ENCODE measurements around the gene SOX14.

Gene SOX14

GRCh38 chr3:137768361-137769321 is 4.5 kb downstream of the SOX14 start:
- DNase-seq, result no peak

- no peak for DNase-seq
These were observed 5.4 kb downstream of the SOX14 start for GRCh38 chr3:137769322-137770065.

- DNase-seq, result no peak
These were observed 6.1 kb downstream of the SOX14 start for GRCh38 chr3:137770066-137770834.

GRCh38 chr3:137770835-137771399 is 6.8 kb downstream of the SOX14 start:
- no peak for DNase-seq

- no peak for DNase-seq
These were observed 7.5 kb downstream of the SOX14 start for GRCh38 chr3:137771401-137772213.

GRCh38 chr3:137772214-137772955 is 8.3 kb downstream of the SOX14 start:
- no peak for DNase-seq

DNA sequence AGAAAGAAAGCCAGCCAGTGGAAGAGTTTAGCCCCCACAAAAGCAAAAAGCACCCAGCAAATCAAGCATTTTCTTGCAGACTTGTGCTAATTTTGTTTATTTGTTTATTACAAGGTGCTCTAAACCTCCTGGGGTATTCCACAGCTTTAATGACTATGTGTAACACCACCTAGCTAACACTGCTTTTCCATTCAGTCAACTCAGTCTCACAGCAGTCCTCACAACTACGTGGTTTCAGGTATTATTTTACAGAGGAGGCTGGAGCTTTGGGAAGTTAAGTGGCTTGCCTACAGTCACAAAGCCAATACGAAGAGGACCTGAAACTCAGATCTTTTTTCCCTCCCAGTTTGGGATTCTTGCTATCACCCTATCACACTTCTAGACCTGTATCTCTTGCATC is 14.8 kb downstream of the SOX14 start:
- no peak for DNase-seq

DNA sequence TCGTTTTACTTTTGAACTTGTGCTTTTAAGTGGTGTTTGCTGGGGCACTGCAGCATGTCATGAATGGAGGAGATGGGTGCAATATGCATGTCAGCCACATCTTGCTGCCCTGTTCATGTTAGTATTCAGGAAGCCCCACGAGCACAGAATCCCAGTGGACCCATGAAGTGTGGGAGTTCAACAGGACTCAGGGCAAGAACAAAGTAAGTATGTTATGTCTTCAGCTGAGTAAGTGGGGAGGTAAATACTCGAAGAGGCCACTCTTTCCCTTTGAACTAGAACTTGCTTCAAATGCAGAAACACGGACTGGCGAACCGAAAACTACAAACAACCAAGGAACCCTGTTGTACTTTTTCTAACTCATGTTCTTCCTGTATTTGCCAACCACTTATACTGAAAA is 23.4 kb downstream of the SOX14 start:
- no peak for DNase-seq

DNA sequence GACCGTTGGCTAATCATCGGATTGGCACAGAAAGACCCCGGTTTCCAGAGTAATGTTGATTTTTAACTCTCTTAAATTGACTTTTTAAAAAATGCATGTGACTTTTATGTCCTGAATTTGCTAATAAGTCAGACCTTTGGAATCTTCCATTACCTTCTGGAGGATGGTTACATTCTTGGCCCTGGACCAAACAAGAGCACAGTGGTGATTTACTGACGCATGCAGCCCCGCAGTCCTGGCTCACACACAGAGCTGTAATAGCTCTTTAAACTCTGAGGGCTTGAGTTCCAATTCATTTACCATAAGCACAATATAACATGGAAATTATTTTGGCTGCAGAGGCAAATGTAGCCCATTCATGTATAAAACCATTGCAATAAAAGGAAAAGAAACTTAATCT is 25.1 kb downstream of the SOX14 start:
- DNase-seq, result no peak

- DNase-seq, result no peak
These were observed 28.6 kb downstream of the SOX14 start for GRCh38 chr3:137792626-137793271.

- DNase-seq, result no peak
These were observed 32.9 kb downstream of the SOX14 start for GRCh38 chr3:137796993-137797392.

GRCh38 chr3:137803215-137803614 is 39.1 kb downstream of the SOX14 start:
- no peak for DNase-seq

GRCh38 chr3:137807998-137808397 is 43.9 kb downstream of the SOX14 start:
- no peak for DNase-seq

DNA sequence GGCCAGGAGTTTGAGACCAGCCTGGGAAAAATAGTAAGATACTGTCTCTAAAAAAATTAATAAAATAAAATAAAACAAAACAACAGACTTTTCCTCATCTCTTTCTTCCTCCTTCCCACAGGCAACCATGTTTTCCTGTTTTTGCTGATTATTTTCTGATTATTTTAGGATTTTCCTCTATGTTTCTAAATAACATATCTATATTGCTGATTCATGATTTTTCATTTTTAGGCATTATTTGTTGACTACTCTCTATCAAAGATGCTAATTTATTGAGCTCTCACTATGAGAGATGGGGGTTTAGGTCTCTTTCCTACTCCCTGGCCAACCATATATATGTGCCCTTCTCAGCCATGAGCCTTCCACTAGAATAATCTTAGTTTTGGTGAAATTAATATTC is 45.4 kb downstream of the SOX14 start:
- no peak for DNase-seq

GRCh38 chr3:137812023-137812422 is 47.9 kb downstream of the SOX14 start:
- DNase-seq, result no peak

DNA sequence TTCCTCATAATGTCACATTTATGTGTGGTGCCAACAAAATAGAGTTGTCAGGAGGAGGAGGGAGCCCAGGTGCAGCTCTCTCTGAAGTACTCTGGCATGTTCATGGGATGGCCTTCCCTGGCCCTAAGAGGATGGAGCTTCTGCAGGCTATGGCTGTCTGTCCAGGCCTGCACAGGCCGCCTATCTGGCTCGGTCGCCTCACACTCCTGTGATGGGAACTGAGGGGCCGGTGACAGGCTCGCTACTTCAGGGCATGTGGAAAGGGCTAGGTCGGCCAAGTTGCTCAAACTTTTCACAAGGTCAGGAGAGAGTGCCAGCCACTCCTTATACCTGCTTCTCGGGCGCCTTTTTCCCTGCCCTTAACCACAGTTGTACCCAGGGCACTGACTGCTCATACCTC is 51.1 kb downstream of the SOX14 start:
- no peak for DNase-seq

Data from NCI-H1092 (cell line).